Stimulated activated naive CD8-positive, alpha-beta T cell treated with anti-CD3 and anti-CD28 coated beads, Interleukin-15, amount 100 ng/mL, for 72 hours (primary cell): ENCODE measurements around the gene SNTA1.
"Not testable (repeated sequence)": the region's sequence is repeated elsewhere in the genome, so short reads cannot be mapped to it uniquely, and the experiment has no call there.

ENCODE experiments used
- ATAC-seq: fragments of 150-1000 bp; cut with Tn5 transposase; 2 replicates; pipeline ENCODE4 v1.10.0; 2021; ENCODE audit warnings: mild to moderate bottlenecking, moderate library complexity
- DNase-seq, 2 donors: peaks; one replicate each; pipeline ENCODE4 v3.0.0; 2021 to 2022
- H3K27ac Mint-ChIP-seq, 2 donors: one replicate each; pipeline ENCODE4 v1.8.0; 2022; ENCODE audit warnings: mild to moderate bottlenecking in 2 of 2, mixed read lengths in 2 of 2, moderate library complexity in 2 of 2
- H3K27me3 Mint-ChIP-seq: one replicate; pipeline ENCODE4 v1.8.0; 2022; ENCODE audit warnings: mixed read lengths
- H3K4me1 Mint-ChIP-seq: one replicate; pipeline ENCODE4 v1.8.0; 2022; ENCODE audit warnings: mild to moderate bottlenecking, mixed read lengths
- H3K4me3 Mint-ChIP-seq, 2 donors: one replicate each; pipeline ENCODE4 v1.8.0; 2022; ENCODE audit warnings: mild to moderate bottlenecking in 2 of 2, mixed read lengths in 2 of 2, moderate library complexity in 1 of 2
- H3K9me3 Mint-ChIP-seq, 2 donors: one replicate each; pipeline ENCODE4 v1.8.0; 2022; ENCODE audit warnings: mixed read lengths in 2 of 2

Gene SNTA1

GRCh38 chr20:33443512-33444239, at the start of gene SNTA1:
Gene SNTA1, minus strand, starts transcription at chr20:33443763. Its CDS starts 143 bp downstream, at chr20:33443620.
- Mint-ChIP-seq H3K9me3 (peaks cover 4 to 5% of the 10 kb centered on the region in 2 donors), H3K4me3 (peak within 1 kb of the TSS; percentile 92 to 95), H3K27ac (peak within 1 kb of the TSS; percentile 66 to 89), H3K27me3 (peaks cover 16% of the 10 kb centered on the region), H3K4me1 (peaks cover 23% of the 10 kb centered on the region)
- peak; percentile 89 for ATAC-seq
- DNase-seq, result peak; percentile 82

GRCh38 chr20:33490934-33491656, 47.5 kb upstream of the SNTA1 start:
- peaks cover 6% of the 10 kb centered on the region for H3K4me1 Mint-ChIP-seq
- DNase-seq (no peak), ATAC-seq (no peak)
- H3K4me3 Mint-ChIP-seq, result peak overlapping the region; percentile 87 to 89
- no peaks in the 10 kb centered on the region for H3K27me3 Mint-ChIP-seq
- H3K9me3 Mint-ChIP-seq, result no peaks in the 10 kb centered on the region
- H3K27ac Mint-ChIP-seq, result peak overlapping the region; percentile 62 to 86

GRCh38 chr20:33490023-33490933, 46.7 kb upstream of the SNTA1 start, which contains the start of gene CBFA2T2:
Gene CBFA2T2, plus strand, starts transcription at chr20:33490096. Its CDS starts 172 bp downstream, at chr20:33490268.
- DNase-seq, result no peak
- ATAC-seq, result peak; percentile 72
- H3K9me3 Mint-ChIP-seq, result no peaks in the 10 kb centered on the region
- H3K4me3 Mint-ChIP-seq, result peak within 1 kb of the TSS; percentile 87 to 89
- no peaks in the 10 kb centered on the region for H3K4me1 Mint-ChIP-seq
- peak within 1 kb of the TSS; percentile 65 to 97 for H3K27ac Mint-ChIP-seq
- H3K27me3 Mint-ChIP-seq, result no peaks in the 10 kb centered on the region

- H3K4me3 Mint-ChIP-seq, result peak overlapping the region; percentile 87 to 89
- H3K27ac Mint-ChIP-seq, result peak overlapping the region; percentile 65 to 97
- peak; percentile 96 for ATAC-seq
- peak; percentile 98 for DNase-seq
- no peaks in the 10 kb centered on the region for H3K27me3 Mint-ChIP-seq
- H3K9me3 Mint-ChIP-seq, result no peaks in the 10 kb centered on the region
- no peaks in the 10 kb centered on the region for H3K4me1 Mint-ChIP-seq
Observed at GRCh38 chr20:33489495-33490022, 46.0 kb upstream of the SNTA1 start.

GRCh38 chr20:33488661-33489494, 45.3 kb upstream of the SNTA1 start:
- H3K27ac Mint-ChIP-seq, H3K9me3 Mint-ChIP-seq, H3K4me1 Mint-ChIP-seq, ATAC-seq, DNase-seq, H3K27me3 Mint-ChIP-seq: not testable (repeated sequence)
- H3K4me3 Mint-ChIP-seq, result peak overlapping the region; percentile 64 to 87

GRCh38 chr20:33488201-33488600, 44.6 kb upstream of the SNTA1 start:
- Mint-ChIP-seq H3K4me1 (no peaks in the 10 kb centered on the region), H3K4me3 (no peak overlapping the region), H3K9me3 (no peaks in the 10 kb centered on the region), H3K27ac (no peak overlapping the region), H3K27me3 (no peaks in the 10 kb centered on the region)
- no peak for DNase-seq
- ATAC-seq, result no peak

- H3K9me3 Mint-ChIP-seq, H3K4me3 Mint-ChIP-seq, DNase-seq, H3K27me3 Mint-ChIP-seq, ATAC-seq, H3K4me1 Mint-ChIP-seq: not testable (repeated sequence)
- H3K27ac Mint-ChIP-seq, result peak overlapping the region in 1 of 2 donors; percentile 83
Observed at GRCh38 chr20:33483186-33483585, 39.6 kb upstream of the SNTA1 start.

GRCh38 chr20:33482581-33482980, 39.0 kb upstream of the SNTA1 start:
- H3K9me3 Mint-ChIP-seq, result no peaks in the 10 kb centered on the region
- ATAC-seq, result no peak

GRCh38 chr20:33481431-33481941, 37.9 kb upstream of the SNTA1 start:
- Mint-ChIP-seq H3K9me3 (no peaks in the 10 kb centered on the region), H3K4me3 (no peak overlapping the region), H3K27me3 (no peaks in the 10 kb centered on the region), H3K4me1 (no peaks in the 10 kb centered on the region), H3K27ac (no peak overlapping the region)
- ATAC-seq (no peak), DNase-seq (no peak)

More at GRCh38 chr20:33482581-33482980, 39.0 kb upstream of the SNTA1 start:
- DNase-seq, result no peak
- H3K4me1 Mint-ChIP-seq, result no peaks in the 10 kb centered on the region
- H3K27ac Mint-ChIP-seq, result no peak overlapping the region
- no peaks in the 10 kb centered on the region for H3K27me3 Mint-ChIP-seq
- H3K4me3 Mint-ChIP-seq, result no peak overlapping the region

GRCh38 chr20:33480048-33480447, 36.5 kb upstream of the SNTA1 start:
- no peak overlapping the region for H3K4me3 Mint-ChIP-seq
- no peaks in the 10 kb centered on the region for H3K9me3 Mint-ChIP-seq
- H3K4me1 Mint-ChIP-seq, result no peaks in the 10 kb centered on the region
- H3K27ac Mint-ChIP-seq, result no peak overlapping the region
- no peaks in the 10 kb centered on the region for H3K27me3 Mint-ChIP-seq
- no peak for ATAC-seq
- DNase-seq, result no peak

GRCh38 chr20:33477386-33478234, 34.0 kb upstream of the SNTA1 start:
- Mint-ChIP-seq H3K9me3 (no peaks in the 10 kb centered on the region), H3K4me1 (no peaks in the 10 kb centered on the region), H3K27ac (no peak overlapping the region), H3K27me3 (no peaks in the 10 kb centered on the region), H3K4me3 (no peak overlapping the region)
- DNase-seq (no peak), ATAC-seq (no peak)

- Mint-ChIP-seq H3K27me3 (no peaks in the 10 kb centered on the region), H3K4me1 (no peaks in the 10 kb centered on the region), H3K27ac (no peak overlapping the region), H3K4me3 (no peak overlapping the region), H3K9me3 (no peaks in the 10 kb centered on the region)
- no peak for DNase-seq
- no peak for ATAC-seq
Observed at GRCh38 chr20:33475381-33476152, 32.0 kb upstream of the SNTA1 start.

- Mint-ChIP-seq H3K27me3 (no peaks in the 10 kb centered on the region), H3K4me3 (no peak overlapping the region), H3K9me3 (no peaks in the 10 kb centered on the region), H3K4me1 (no peaks in the 10 kb centered on the region), H3K27ac (no peak overlapping the region)
- DNase-seq (no peak), ATAC-seq (no peak)
Observed at GRCh38 chr20:33474963-33475362, 31.4 kb upstream of the SNTA1 start.
